K562 (cell line): Measurements from ENCODE around the gene NFYC. TPM values are rescaled to one million over a fixed set of nuclear protein-coding genes. Genes with fewer than 3 reads are reported as not detected.
A peak's percentile ranks its signal among the peaks of the same experiment; 100 is the strongest.

Experiments
- ATAC-seq: fragments of 200-7000 bp; cut with Tn5 transposase; 3 replicates; pipeline ENCODE4 v1.9.1; 2020; ENCODE audit warnings: moderate library complexity
- BruUV-seq: library from RNA; stranded (reverse); fragments of 400-500 nt; replicated peaks from 2 replicates; lab custom pipeline; 2021; lab: Mats Ljungman, UMichigan
- CTCF ChIA-PET: fragments of 300-600 bp; formaldehyde crosslinking; extraction: SDS; loops from one replicate; lab custom pipeline; 2021; ENCODE audit warnings: low intra/inter-chr PET ratio; lab: Yijun Ruan, JAX
- POLR2A ChIA-PET: fragments of 300-600, 350-650 bp; sonication (Branson Sonifier 250); formaldehyde crosslinking; extraction: SDS; loops from one replicate; lab custom pipeline; 2021; ENCODE audit warnings: antibody characterized with exemption, inconsistent platforms; lab: Yijun Ruan, JAX
- DNase-seq, 4 experiments: peaks; one replicate each; pipeline versions ENCODE4 v3.0.0 to v3.0.0-alpha.2; 2011 to 2018; ENCODE audit warnings: low spot score in 3 of 4, mixed read lengths in 3 of 4; ENCODE audit errors: extremely low read depth in 1 of 4
- FAIRE-seq: peaks from 2 replicates; lab custom pipeline; 2011; peaks lifted over from hg19 to GRCh38; lab: Jason Lieb, UNC
- H2AFZ ChIP-seq: 2 replicates; pipeline ENCODE4 v1.6.0; 2011; ENCODE audit warnings: low read depth, low read length, control low read depth, inconsistent platforms
- H3K27ac ChIP-seq: fragments of 200-600 bp; 3 replicates; pipeline ENCODE4 v1.8.0; 2011; ENCODE audit warnings: low read depth, mild to moderate bottlenecking, control low read depth, inconsistent platforms, low read length, moderate library complexity, mixed read lengths; ENCODE audit errors: extremely low read depth
- H3K27me3 ChIP-seq, 2 experiments: fragments of 300-600 bp in 1 of 2; 2 replicates in 1 of 2; 3 replicates in 1 of 2; pipeline versions ENCODE4 v1.6.0 to v1.8.0; 2011; ENCODE audit warnings: inconsistent platforms in 2 of 2, low read length in 2 of 2, mild to moderate bottlenecking in 1 of 2, mixed read lengths in 1 of 2, moderate library complexity in 1 of 2; ENCODE audit not compliant: control insufficient read depth in 2 of 2, insufficient read depth in 2 of 2
- H3K36me3 ChIP-seq: fragments of 300-600 bp; 3 replicates; pipeline ENCODE4 v1.8.0; 2011; ENCODE audit warnings: mild to moderate bottlenecking, low read length, inconsistent platforms; ENCODE audit not compliant: control insufficient read depth, insufficient read depth
- H3K4me1 ChIP-seq, 2 experiments: fragments of 200-600 bp in 1 of 2; replicated peaks in 1 of 2; 2 replicates in 1 of 2; 3 replicates in 1 of 2; pipeline versions ENCODE4 v1.5.1 to v1.8.0; 2011; ENCODE audit warnings: inconsistent platforms in 2 of 2, low read length in 2 of 2, mild to moderate bottlenecking in 1 of 2, mixed read lengths in 1 of 2, moderate library complexity in 1 of 2; ENCODE audit not compliant: control insufficient read depth in 2 of 2, insufficient read depth in 2 of 2
- H3K4me2 ChIP-seq: 2 replicates; pipeline ENCODE4 v1.6.1; 2011; ENCODE audit warnings: low read length, control low read depth, inconsistent platforms, mixed read lengths; ENCODE audit not compliant: insufficient read depth
- H3K4me3 ChIP-seq: fragments of 200-600 bp; sonication (generic), shearing (Covaris generic); 2 replicates; pipeline ENCODE4 v1.5.1; 2016; ENCODE audit warnings: control low read depth, inconsistent platforms
- H3K79me2 ChIP-seq: fragments of 200-600 bp; 3 replicates; pipeline ENCODE4 v1.8.0; 2011; ENCODE audit warnings: low read length, inconsistent platforms; ENCODE audit not compliant: control insufficient read depth, insufficient read depth
- H3K9ac ChIP-seq, 2 experiments: 2 replicates each; pipeline versions ENCODE4 v1.6.0 to v1.6.1; 2011; ENCODE audit warnings: low read depth in 2 of 2, low read length in 2 of 2, control low read depth in 1 of 2, inconsistent platforms in 1 of 2, mild to moderate bottlenecking in 1 of 2, mixed read lengths in 1 of 2; ENCODE audit not compliant: insufficient read depth in 1 of 2
- H3K9me1 ChIP-seq: one replicate; pipeline ENCODE4 v1.6.0; 2011; ENCODE audit warnings: inconsistent platforms, mild to moderate bottlenecking, low read length, moderate library complexity; ENCODE audit not compliant: control insufficient read depth, insufficient read depth
- H3K9me3 ChIP-seq: replicated peaks from 2 replicates; pipeline ENCODE4 v1.5.1; 2011; ENCODE audit warnings: low read depth, low read length, inconsistent platforms; ENCODE audit not compliant: control insufficient read depth, insufficient read depth
- H4K20me1 ChIP-seq: replicated peaks from 2 replicates; pipeline ENCODE4 v1.6.1; 2011; ENCODE audit warnings: low read length, inconsistent platforms, mixed read lengths; ENCODE audit not compliant: control insufficient read depth, insufficient read depth
- CCAR2 ChIP-seq: fragments of 200-400 bp; formaldehyde crosslinking; IDR thresholded peaks from 2 replicates; pipeline ENCODE4 v1.6.1; 2017; ENCODE audit warnings: mild to moderate bottlenecking, low read depth, low read length
- CHD1 ChIP-seq: fragments of 200-600 bp; sonication (generic); IDR thresholded peaks from one replicate; pipeline ENCODE4 v1.6.1; 2012; ENCODE audit warnings: mild to moderate bottlenecking, moderate library complexity, low read length, inconsistent platforms
- EP300 ChIP-seq: IDR thresholded peaks from 2 replicates; pipeline ENCODE4 v1.6.1; 2012; ENCODE audit warnings: low read length, improper control_type of control experiment
- FOXK1 ChIP-seq: sonication (generic); formaldehyde crosslinking; IDR thresholded peaks from 2 replicates; pipeline ENCODE4 v1.8.0; 2022; ENCODE audit warnings: missing genetic modification reagents, mild to moderate bottlenecking, borderline replicate concordance
- HDAC1 ChIP-seq, 2 experiments: fragments of 450-650 bp; IDR thresholded peaks; 2 replicates each; pipeline ENCODE4 v1.6.1; 2016 to 2017; ENCODE audit warnings: inconsistent platforms in 1 of 2, mild to moderate bottlenecking in 1 of 2, moderate library complexity in 1 of 2
- KDM1A ChIP-seq, 2 experiments: fragments of 450-650 bp; IDR thresholded peaks; 2 replicates each; pipeline ENCODE4 v1.6.1; 2016; ENCODE audit warnings: mild to moderate bottlenecking in 2 of 2
- SAFB ChIP-seq: fragments of 200-400 bp; formaldehyde crosslinking; IDR thresholded peaks from 2 replicates; pipeline ENCODE4 v1.6.1; 2017; ENCODE audit warnings: low read depth, low read length, borderline replicate concordance
- SNRNP70 ChIP-seq: fragments of 200-400 bp; formaldehyde crosslinking; optimal IDR thresholded peaks from 2 replicates; pipeline ENCODE3; 2017; ENCODE audit warnings: low read depth, low read length
- TBL1XR1 ChIP-seq, 2 experiments: IDR thresholded peaks; 2 replicates each; pipeline ENCODE4 v1.6.1; 2012; ENCODE audit warnings: improper control_type of control experiment in 2 of 2, low read length in 2 of 2, mild to moderate bottlenecking in 1 of 2
- U2AF1 ChIP-seq: fragments of 200-400 bp; formaldehyde crosslinking; optimal IDR thresholded peaks from 2 replicates; pipeline ENCODE3; 2017; ENCODE audit warnings: mild to moderate bottlenecking, low read depth, low read length, moderate library complexity
- ZBTB33 ChIP-seq: sonication (generic); formaldehyde crosslinking; IDR thresholded peaks from 2 replicates; pipeline ENCODE4 v1.8.1; 2023; ENCODE audit warnings: mild to moderate bottlenecking, missing genetic modification reagents
- ZFX ChIP-seq: sonication (generic); formaldehyde crosslinking; IDR thresholded peaks from 2 replicates; pipeline ENCODE4 v1.8.0; 2022; ENCODE audit warnings: mild to moderate bottlenecking, missing genetic modification reagents, moderate library complexity
- ZNF668 ChIP-seq: fragments of 250-450 bp; sonication (Bioruptor Pico); IDR thresholded peaks from 2 replicates; pipeline ENCODE4 v1.8.0; 2022; ENCODE audit warnings: mild to moderate bottlenecking, inconsistent platforms
- ZSCAN32 ChIP-seq: fragments of 450-650 bp; formaldehyde crosslinking; IDR thresholded peaks from 2 replicates; pipeline ENCODE4 v1.4.0; 2020; ENCODE audit warnings: mild to moderate bottlenecking, moderate library complexity
- whole genome bisulfite sequencing: fragments of 100-300 bp; shearing (Covaris generic); methylation state at CpG from one replicate; pipeline ENCODE4 v1.1.6; 2016; ENCODE audit warnings: low coverage, mixed read lengths; ENCODE audit not compliant: insufficient coverage; ENCODE audit errors: missing lambda C conversion rate; 5-methylcytosine and 5-hydroxymethylcytosine counted together
- in situ Hi-C: fragments of 300-500 bp; cut with MboI; formaldehyde crosslinking; loops from 4 replicates; pipeline ENCODE4 v1.15.0; 2018; ENCODE audit warnings: inconsistent platforms, mixed read lengths
- intact Hi-C: fragments of 100-400 bp; cut with micrococcal nuclease; formaldehyde crosslinking; loops from 2 replicates; pipeline ENCODE4 v1.14.2; 2022
- polyA plus RNA-seq, 8 experiments: library from polyadenylated mRNA; depleted of rRNA in 4 of 8; stranded (reverse) in 5 of 8; unstranded in 3 of 8; fragments of >200 nt; fragmentation: Nextera tagmentation in 2 of 8; fragmentation: Illumina TruSeq in 1 of 8; extraction: Ambion mirVana in 2 of 8; extraction: Trizol in 1 of 8; gene quantifications; 2 replicates each; pipeline versions ENCODE4 v1.2.1 to v1.2.3, GENCODE V29; 2011 to 2014; ENCODE audit warnings: inconsistent platforms in 1 of 8, missing spikeins in 1 of 8
- total RNA-seq, 7 experiments: library from RNA; depleted of rRNA in 6 of 7; stranded (reverse); fragments of >200 nt in 6 of 7; fragmentation: Illumina TruSeq in 2 of 7; extraction: Trizol in 2 of 7; gene quantifications; 2 replicates each; pipeline versions ENCODE4 v1.2.1 to v1.2.3, GENCODE V29; 2011 to 2021; ENCODE audit warnings: low replicate concordance in 1 of 7
- TF ChIP-seq, protein P1 (sequence below), 2 experiments: fragments of 450-650 bp; IDR thresholded peaks; 2 replicates each; pipeline ENCODE4 v1.6.1; 2016

Gene NFYC
- total and polyA plus RNA-seq, 9 of the 15 experiments (the other 6 are each of a cell fraction or from before 2014, with no cell fraction given), result 4.8 to 59.8 (median 41.1) TPM

GRCh38 chr1:40710581-40711315, 19.2 kb downstream of the NFYC start (continued):
- 0 out of 2 replicates have a peak, but pooled peaks have one; percentile 29 for TF ChIP-seq ZFX

- WGBS, result 3% methylated on average over 3 of the region's 3 CpGs
- peaks cover 15% of the 10 kb centered on the region for H3K36me3 ChIP-seq
- no peaks in the 10 kb centered on the region for H3K9me1 ChIP-seq
- no TSS peak for BruUV-seq
- H3K4me2 ChIP-seq, result peak overlapping the region; percentile 87
- peak overlapping the region; percentile 37 for H2AFZ ChIP-seq
- H3K27ac ChIP-seq, result peak overlapping the region; percentile 90
- FAIRE-seq, result peak; percentile 64
- peak; percentile 33 for ATAC-seq
- DNase-seq, result peak in 3 of 4 experiments; percentile 30 to 79 (median 50)
- H3K79me2 ChIP-seq, result peaks cover 87% of the 10 kb centered on the region
- ChIA-PET CTCF (no interaction called here), POLR2A (interaction anchor here (1.0 to 14.0 kb wide), 5 partner anchors 8 to 83 kb away, joined by 3 to 212 read pairs (median 10); partner anchors contain the start of gene NFYC)
- H3K4me3 ChIP-seq, result peak overlapping the region; percentile 49
- H4K20me1 ChIP-seq, result no peaks in the 10 kb centered on the region
- no peaks in the 10 kb centered on the region for H3K27me3 ChIP-seq
- H3K9me3 ChIP-seq, result no peaks in the 10 kb centered on the region
- in situ Hi-C loops (no loop called here), intact Hi-C loops (no loop called here)
- H3K9ac ChIP-seq, result peak overlapping the region in 1 of 2 experiments; percentile 81; a peak in 2 of 4 replicates
- peaks cover 0 to 29% of the 10 kb centered on the region in 2 experiments; a peak in 3 of 5 replicates for H3K4me1 ChIP-seq
- 0 out of 4 replicates have a peak, but pooled peaks of 1 of the 2 experiments have one; percentile 8 for TF ChIP-seq HDAC1 (IDR thresholded peaks at IDR 0.05)
- no peak for TF ChIP-seq U2AF1
- TF ChIP-seq FOXK1 (CRISPR knock-in tag), result no peak
- no peak for TF ChIP-seq TBL1XR1 (IDR thresholded peaks at IDR 0.05; ENCODE audit: low read length in 2 of 2)
- no peak for TF ChIP-seq ZSCAN32
- no peak for TF ChIP-seq CCAR2
- TF ChIP-seq ZNF668 (CRISPR knock-in tag), result no peak
- no peak for TF ChIP-seq SNRNP70
- TF ChIP-seq, protein P1, sequence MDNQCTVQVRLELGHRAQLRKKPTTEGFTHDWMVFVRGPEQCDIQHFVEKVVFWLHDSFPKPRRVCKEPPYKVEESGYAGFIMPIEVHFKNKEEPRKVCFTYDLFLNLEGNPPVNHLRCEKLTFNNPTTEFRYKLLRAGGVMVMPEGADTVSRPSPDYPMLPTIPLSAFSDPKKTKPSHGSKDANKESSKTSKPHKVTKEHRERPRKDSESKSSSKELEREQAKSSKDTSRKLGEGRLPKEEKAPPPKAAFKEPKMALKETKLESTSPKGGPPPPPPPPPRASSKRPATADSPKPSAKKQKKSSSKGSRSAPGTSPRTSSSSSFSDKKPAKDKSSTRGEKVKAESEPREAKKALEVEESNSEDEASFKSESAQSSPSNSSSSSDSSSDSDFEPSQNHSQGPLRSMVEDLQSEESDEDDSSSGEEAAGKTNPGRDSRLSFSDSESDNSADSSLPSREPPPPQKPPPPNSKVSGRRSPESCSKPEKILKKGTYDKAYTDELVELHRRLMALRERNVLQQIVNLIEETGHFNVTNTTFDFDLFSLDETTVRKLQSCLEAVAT (IDR thresholded peaks at IDR 0.05), result no peak
- TF ChIP-seq SAFB, result no peak
- TF ChIP-seq EP300, result no peak
- TF ChIP-seq KDM1A (IDR thresholded peaks at IDR 0.05), result no peak
- TF ChIP-seq ZBTB33, result 0 out of 2 replicates have a peak, but pooled peaks have one; percentile 33
- no peak for TF ChIP-seq CHD1
Observed at GRCh38 chr1:40711465-40712404, 20.2 kb downstream of the NFYC start.
